Hepatocyte (in vitro differentiated cells): ENCODE measurements around the gene IGSF9. TPM values are rescaled to one million over a fixed set of nuclear protein-coding genes. Genes with fewer than 3 reads are reported as not detected.

Experiments used
- DNase-seq: peaks from one replicate; pipeline ENCODE4 v3.0.0-alpha.2; 2016; ENCODE audit warnings: low spot score
- H2AFZ ChIP-seq: fragments of 200-600 bp; sonication (generic); 2 replicates; pipeline ENCODE4 v1.6.0; 2016; ENCODE audit warnings: antibody characterized with exemption, mild to moderate bottlenecking
- H3K27ac ChIP-seq: fragments of 200-600 bp; sonication (generic); 2 replicates; pipeline ENCODE4 v1.5.1; 2016; ENCODE audit warnings: mild to moderate bottlenecking
- H3K27me3 ChIP-seq: fragments of 200-600 bp; sonication (generic); 2 replicates; pipeline ENCODE4 v1.6.1; 2016
- H3K36me3 ChIP-seq: fragments of 200-600 bp; sonication (generic); replicated peaks from 2 replicates; pipeline ENCODE4 v1.5.1; 2016; ENCODE audit warnings: low read depth; ENCODE audit not compliant: insufficient read depth
- H3K4me1 ChIP-seq: fragments of 200-600 bp; sonication (generic); 2 replicates; pipeline ENCODE4 v1.5.1; 2016; ENCODE audit warnings: mild to moderate bottlenecking, moderate library complexity; ENCODE audit not compliant: insufficient read depth
- H3K4me2 ChIP-seq: fragments of 200-600 bp; sonication (generic); 2 replicates; pipeline ENCODE4 v1.6.0; 2016
- H3K4me3 ChIP-seq: fragments of 200-600 bp; sonication (generic); 2 replicates; pipeline ENCODE4 v1.5.1; 2016; ENCODE audit warnings: mild to moderate bottlenecking
- H3K79me2 ChIP-seq: fragments of 200-600 bp; sonication (generic); 2 replicates; pipeline ENCODE4 v1.6.0; 2017; ENCODE audit warnings: mild to moderate bottlenecking
- H3K9me2 ChIP-seq: fragments of 200-600 bp; sonication (generic); replicated peaks from 2 replicates; pipeline ENCODE4 v1.6.0; 2017; ENCODE audit warnings: mild to moderate bottlenecking; ENCODE audit not compliant: insufficient read depth
- H3K9me3 ChIP-seq: fragments of 200-600 bp; sonication (generic); 2 replicates; pipeline ENCODE4 v1.5.1; 2016; ENCODE audit warnings: low read depth, mild to moderate bottlenecking
- H4K20me1 ChIP-seq: fragments of 200-600 bp; sonication (generic); 2 replicates; pipeline ENCODE4 v1.6.0; 2016; ENCODE audit warnings: mild to moderate bottlenecking; ENCODE audit not compliant: insufficient read depth, poor library complexity, severe bottlenecking
- CTCF ChIP-seq: fragments of 200-600 bp; sonication (generic); IDR thresholded peaks from 2 replicates; pipeline ENCODE4 v1.5.1; 2016; ENCODE audit warnings: antibody characterized with exemption, mild to moderate bottlenecking; ENCODE audit not compliant: poor library complexity
- EZH2 ChIP-seq: fragments of 200-600 bp; sonication (generic); IDR thresholded peaks from 2 replicates; pipeline ENCODE4 v1.6.1; 2016; ENCODE audit warnings: antibody characterized with exemption, mild to moderate bottlenecking, borderline replicate concordance
- EZH2phosphoT487 ChIP-seq: fragments of 200-600 bp; sonication (generic); IDR thresholded peaks from one replicate; pipeline ENCODE4 v1.6.1; 2018; ENCODE audit warnings: antibody characterized with exemption, mild to moderate bottlenecking, low read depth, moderate library complexity; ENCODE audit not compliant: unreplicated experiment, severe bottlenecking
- WGBS: methylation state at CpG from one replicate; pipeline ENCODE4 v1.1.6; 2016; ENCODE audit warnings: low lambda C conversion rate; ENCODE audit errors: missing lambda C conversion rate; 5-methylcytosine and 5-hydroxymethylcytosine counted together
- polyA plus RNA-seq: library from polyadenylated mRNA; unstranded; fragments of >200 nt; fragmentation: Nextera tagmentation; extraction: Ambion mirVana; gene quantifications from 2 replicates; pipeline ENCODE4 v1.2.1, GENCODE V29; 2016
- total RNA-seq: library from RNA; depleted of rRNA; stranded (reverse); fragments of >200 nt; gene quantifications from 2 replicates; pipeline ENCODE4 v1.2.3, GENCODE V29; 2014

Gene IGSF9
- total and polyA plus RNA-seq, 2 experiments from 2014 or later, result 8.2 to 22.5 TPM

GRCh38 chr1:159880430-159880829 is 65.0 kb downstream of the IGSF9 start:
- WGBS, result 82% methylated on average over 3 of the region's 3 CpGs
- no peaks in the 10 kb centered on the region for H3K9me2 ChIP-seq
- no peak overlapping the region for H3K27ac ChIP-seq
- H4K20me1 ChIP-seq, result no peaks in the 10 kb centered on the region
- H3K4me1 ChIP-seq, result peaks cover 2% of the 10 kb centered on the region
- no peak overlapping the region for H3K4me2 ChIP-seq
- no peak overlapping the region for H3K4me3 ChIP-seq
- DNase-seq, result no peak
- H3K27me3 ChIP-seq, result no peaks in the 10 kb centered on the region
- no peaks in the 10 kb centered on the region for H3K9me3 ChIP-seq
- H3K79me2 ChIP-seq, result no peaks in the 10 kb centered on the region
- no peak for TF ChIP-seq EZH2phosphoT487
- TF ChIP-seq EZH2, result no peak
- TF ChIP-seq CTCF, result no peak
- H3K36me3 ChIP-seq, result no peaks in the 10 kb centered on the region
- H2AFZ ChIP-seq, result no peak overlapping the region

DNA sequence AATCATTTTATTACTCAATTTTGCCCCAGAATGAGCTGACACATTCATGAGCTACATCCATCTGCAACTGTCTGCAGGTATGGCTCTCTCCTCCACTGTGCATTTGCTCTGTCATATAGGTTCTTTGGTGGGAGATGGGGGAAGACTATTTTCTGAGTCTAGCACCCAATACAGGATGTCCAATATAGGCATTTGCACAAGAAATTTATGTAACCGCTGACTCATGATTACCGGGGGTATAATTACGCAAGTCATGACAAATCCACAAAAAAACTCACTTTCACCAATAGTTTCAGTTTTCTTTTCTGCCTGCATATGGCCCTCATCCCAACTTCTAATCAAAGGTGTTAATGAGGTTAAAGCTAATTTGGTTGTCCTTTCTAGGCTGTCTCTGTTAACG is 65.4 kb downstream of the IGSF9 start:
- Histone ChIP-seq H3K27me3 (no peaks in the 10 kb centered on the region), H3K9me2 (no peaks in the 10 kb centered on the region), H2AFZ (no peak overlapping the region), H3K79me2 (no peaks in the 10 kb centered on the region), H3K9me3 (no peaks in the 10 kb centered on the region), H4K20me1 (no peaks in the 10 kb centered on the region), H3K36me3 (no peaks in the 10 kb centered on the region), H3K4me1 (peaks cover 2% of the 10 kb centered on the region), H3K4me2 (no peak overlapping the region), H3K27ac (no peak overlapping the region), H3K4me3 (no peak overlapping the region)
- no peak for TF ChIP-seq EZH2phosphoT487
- no peak for TF ChIP-seq EZH2
- TF ChIP-seq CTCF, result no peak
- WGBS, result 99% methylated on average over 4 of the region's 4 CpGs
- DNase-seq, result no peak

DNA sequence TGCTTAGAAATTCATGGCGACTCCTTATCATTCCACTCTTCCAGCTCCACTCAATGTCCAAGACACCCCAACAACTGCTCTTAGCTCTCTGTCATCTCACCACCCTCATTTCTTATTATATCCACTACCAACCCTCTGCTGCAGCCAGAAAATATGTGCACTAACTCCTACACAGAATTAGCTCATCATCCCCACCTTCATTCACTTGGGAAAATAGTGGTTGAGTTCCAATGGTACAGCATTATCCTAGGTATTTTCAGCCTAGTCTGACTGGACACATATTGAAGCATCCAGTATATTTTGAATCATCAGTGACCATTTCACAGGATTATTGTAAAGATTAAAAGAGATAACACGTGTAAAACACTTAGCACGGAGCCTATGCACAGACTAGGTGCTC is 66.3 kb downstream of the IGSF9 start:
- no peak for DNase-seq
- H3K4me2 ChIP-seq, result no peak overlapping the region
- H3K9me3 ChIP-seq, result no peaks in the 10 kb centered on the region
- H3K27me3 ChIP-seq, result no peaks in the 10 kb centered on the region
- H2AFZ ChIP-seq, result no peak overlapping the region
- no peaks in the 10 kb centered on the region for H3K36me3 ChIP-seq
- H4K20me1 ChIP-seq, result no peaks in the 10 kb centered on the region
- no peaks in the 10 kb centered on the region for H3K79me2 ChIP-seq
- no peak overlapping the region for H3K4me3 ChIP-seq
- H3K9me2 ChIP-seq, result no peaks in the 10 kb centered on the region
- H3K4me1 ChIP-seq, result peaks cover 2% of the 10 kb centered on the region
- no peak for TF ChIP-seq CTCF
- no peak for TF ChIP-seq EZH2
- no peak for TF ChIP-seq EZH2phosphoT487
- WGBS, result 77% methylated on average over 3 of the region's 3 CpGs
- no peak overlapping the region for H3K27ac ChIP-seq
